Measurements from ENCODE around the gene KRT85.

Gene KRT85

DNA sequence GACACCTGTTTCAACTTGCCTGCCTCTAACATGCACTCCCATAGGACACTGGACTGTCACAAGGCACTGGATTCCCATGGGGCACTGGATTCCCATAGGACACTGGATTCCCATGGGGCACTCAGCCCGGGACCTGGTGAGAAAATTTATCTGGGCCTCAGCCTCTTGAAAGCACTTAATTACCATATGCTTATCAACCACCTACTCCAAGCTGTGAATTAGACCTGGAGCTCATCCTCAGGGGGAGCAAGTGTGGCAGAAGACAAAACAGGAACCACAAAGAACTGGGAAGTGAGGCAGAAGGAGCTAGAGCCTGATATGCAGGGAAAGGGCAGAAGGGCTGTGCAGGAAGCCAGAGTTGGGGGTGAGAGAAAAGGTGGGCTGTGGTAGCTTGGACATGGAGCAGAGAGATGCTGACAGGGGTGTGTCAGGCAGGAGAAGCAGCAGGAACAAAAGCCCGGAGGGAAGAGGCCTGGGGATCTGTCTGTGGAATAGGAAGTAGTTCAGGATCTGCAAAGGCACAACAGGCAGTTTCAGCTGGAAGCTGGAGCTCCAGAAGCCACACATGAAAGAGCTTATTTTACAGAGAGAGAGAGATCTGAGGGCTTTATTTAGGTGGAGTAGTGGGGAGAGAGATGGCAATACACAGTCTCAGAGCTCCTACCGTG, 35.7 kb upstream of the KRT85 start:
- Histone ChIP-seq H3K27ac (ENCODE audit: extremely low read depth, low read depth, low read length) (no peak overlapping the region), H3K4me1 (ENCODE audit: control insufficient read depth, insufficient read depth, low read length) (no peaks in the 10 kb centered on the region), H3K9me3 (ENCODE audit: control insufficient read depth, insufficient read depth, low read depth, low read length) (no peaks in the 10 kb centered on the region), H3K36me3 (ENCODE audit: control insufficient read depth in 2 of 2, insufficient read depth in 1 of 2, low read length in 2 of 2) (no peaks in the 10 kb centered on the region), H3K4me3 (ENCODE audit: low read depth, low read length) (no peak overlapping the region)
- TF ChIP-seq PRDM2 (tag by site-specific recombination; IDR thresholded peaks at IDR 0.05; ENCODE audit: borderline replicate concordance): no peak
- TF ChIP-seq IKZF3 (tag by site-specific recombination; IDR thresholded peaks at IDR 0.05): no peak
- TF ChIP-seq ZNF155 (tag by site-specific recombination; IDR thresholded peaks at IDR 0.05): no peak
- CTCF ChIA-PET: interaction anchor here (0.6 to 4.7 kb wide), 4 partner anchors 8 to 468 kb away, joined by 3 to 26 read pairs (median 4); no protein-coding TSS in a partner anchor
- POLR2A ChIA-PET: no interaction called here

- Histone ChIP-seq H3K4me3 (ENCODE audit: low read depth, low read length) (no peak overlapping the region), H3K27ac (ENCODE audit: extremely low read depth, low read depth, low read length) (no peak overlapping the region), H3K36me3 (ENCODE audit: control insufficient read depth in 2 of 2, insufficient read depth in 1 of 2, low read length in 2 of 2) (no peaks in the 10 kb centered on the region), H3K9me3 (ENCODE audit: control insufficient read depth, insufficient read depth, low read depth, low read length) (no peaks in the 10 kb centered on the region), H3K4me1 (ENCODE audit: control insufficient read depth, insufficient read depth, low read length) (no peaks in the 10 kb centered on the region)
- TF ChIP-seq ZBTB17 (tag by site-specific recombination; IDR thresholded peaks at IDR 0.05) (no peak), ZNF692 (tag by site-specific recombination; IDR thresholded peaks at IDR 0.05) (no peak), ZNF121 (tag by site-specific recombination; IDR thresholded peaks at IDR 0.05) (no peak), RBAK (tag by site-specific recombination; IDR thresholded peaks at IDR 0.05) (no peak), ZNF133 (tag by site-specific recombination; IDR thresholded peaks at IDR 0.05) (no peak), SCRT2 (tag by site-specific recombination; IDR thresholded peaks at IDR 0.05) (no peak), ZBTB21 (tag by site-specific recombination; IDR thresholded peaks at IDR 0.05) (no peak), ZNF433 (tag by site-specific recombination; IDR thresholded peaks at IDR 0.05; ENCODE audit: low read depth) (no peak), ZNF184 (tag by site-specific recombination; IDR thresholded peaks at IDR 0.05) (no peak), ZNF155 (tag by site-specific recombination; IDR thresholded peaks at IDR 0.05) (no peak), ZNF138 (tag by site-specific recombination; IDR thresholded peaks at IDR 0.05; ENCODE audit: borderline replicate concordance) (no peak), ZNF404 (tag by site-specific recombination; IDR thresholded peaks at IDR 0.05) (no peak), ZNF580 (tag by site-specific recombination; IDR thresholded peaks at IDR 0.05) (no peak), ZNF658 (tag by site-specific recombination; IDR thresholded peaks at IDR 0.05) (no peak), ZNF529 (tag by site-specific recombination; IDR thresholded peaks at IDR 0.05; ENCODE audit: insufficient replicate concordance) (no peak), GLI4 (tag by site-specific recombination; IDR thresholded peaks at IDR 0.05) (no peak), OVOL3 (tag by site-specific recombination; IDR thresholded peaks at IDR 0.05) (no peak), BCL11B (tag by site-specific recombination; IDR thresholded peaks at IDR 0.05; ENCODE audit: low read depth) (no peak), ZNF37A (tag by site-specific recombination; IDR thresholded peaks at IDR 0.05) (no peak)
- TF ChIP-seq, protein P1, sequence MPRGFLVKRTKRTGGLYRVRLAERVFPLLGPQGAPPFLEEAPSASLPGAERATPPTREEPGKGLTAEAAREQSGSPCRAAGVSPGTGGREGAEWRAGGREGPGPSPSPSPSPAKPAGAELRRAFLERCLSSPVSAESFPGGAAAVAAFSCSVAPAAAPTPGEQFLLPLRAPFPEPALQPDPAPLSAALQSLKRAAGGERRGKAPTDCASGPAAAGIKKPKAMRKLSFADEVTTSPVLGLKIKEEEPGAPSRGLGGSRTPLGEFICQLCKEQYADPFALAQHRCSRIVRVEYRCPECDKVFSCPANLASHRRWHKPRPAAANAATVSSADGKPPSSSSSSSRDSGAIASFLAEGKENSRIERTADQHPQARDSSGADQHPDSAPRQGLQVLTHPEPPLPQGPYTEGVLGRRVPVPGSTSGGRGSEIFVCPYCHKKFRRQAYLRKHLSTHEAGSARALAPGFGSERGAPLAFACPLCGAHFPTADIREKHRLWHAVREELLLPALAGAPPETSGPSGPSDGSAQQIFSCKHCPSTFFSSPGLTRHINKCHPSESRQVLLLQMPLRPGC (tag by site-specific recombination; IDR thresholded peaks at IDR 0.05): no peak
- CTCF ChIA-PET: interaction anchor here (0.6 to 1.2 kb wide), 3 partner anchors 11 to 460 kb away, joined by 3 to 4 read pairs (median 3); no protein-coding TSS in a partner anchor
- POLR2A ChIA-PET: no interaction called here
Observed at GRCh38 chr12:52402377-52402776, 35.1 kb upstream of the KRT85 start.
